Spleen (tissue), 10 donors: ENCODE measurements around the gene DAPL1. TPM values are rescaled to one million over a fixed set of nuclear protein-coding genes. Genes with fewer than 3 reads are reported as not detected.

Source experiments
- polyA plus RNA-seq, 3 donors: library from polyadenylated mRNA; stranded (reverse); fragments of 200-250 nt; gene quantifications; one replicate each; pipeline ENCODE4 v1.2.1, GENCODE V29; 2013
- total RNA-seq, 7 donors: library from RNA; depleted of rRNA in 3 of 7; stranded (reverse); fragments of >200 nt in 3 of 7; fragmentation: NEBNext Ultra II Directional in 4 of 7; extraction: Animal tissue kit (Norgen Biotek cat#: 25700) in 4 of 7; gene quantifications; one replicate each; pipeline versions ENCODE4 v1.1.0 to v1.2.1, GENCODE V29; 2016 to 2021
- donor health status: healthy with polysubstance abuse.
- donor health status: DM: no; HTN: no; CAD: no; lungs with moderate emphysema.
- donor health status: DM: no; HTN: no; CAD: no.
- donor health status: Bipolar disorder and iron deficiency.
- donor health status: healthy.
- donor health status: DM: no; HTN: no; CAD: no.
- donor health status: DM: yes; HTN: yes; CAD: no.

Gene DAPL1
- total and polyA plus RNA-seq, 10 donors: 0.21 to 4.1 (median 0.73) TPM; not detected in 7

Other genes starting within 250 kb of the DAPL1 start
- 10 to 100 TPM; 14.0 to 28.2 (median 22.6) TPM for gene TANC1, start 173.3 kb downstream of the DAPL1 start, total RNA-seq
- gene TANC1, start 173.3 kb downstream of the DAPL1 start, polyA plus RNA-seq: 1 to 10 TPM; 3.1 to 7.2 (median 6.2) TPM